Parathyroid adenoma (tissue), 2 donors: ENCODE data around the gene ADRB1.

Experiments
- H2AFZ ChIP-seq: fragments of 300-600 bp; sonication (generic); one replicate; pipeline ENCODE4 v1.7.0; 2017; ENCODE audit warnings: antibody characterized with exemption, mild to moderate bottlenecking
- H3K27ac ChIP-seq: fragments of 300-600 bp; sonication (generic); one replicate; pipeline ENCODE4 v1.7.0; 2017
- H3K27me3 ChIP-seq: fragments of 300-600 bp; sonication (generic); one replicate; pipeline ENCODE4 v1.7.0; 2017; ENCODE audit warnings: low read length; ENCODE audit not compliant: control insufficient read depth, insufficient read depth
- H3K36me3 ChIP-seq: fragments of 300-600 bp; sonication (generic); one replicate; pipeline ENCODE4 v1.7.0; 2017; ENCODE audit warnings: low read length; ENCODE audit not compliant: control insufficient read depth, insufficient read depth
- H3K4me1 ChIP-seq: fragments of 300-600 bp; sonication (generic); one replicate; pipeline ENCODE4 v1.7.0; 2017; ENCODE audit warnings: control low read depth
- H3K4me2 ChIP-seq: fragments of 300-600 bp; sonication (generic); one replicate; pipeline ENCODE4 v1.7.0; 2017; ENCODE audit warnings: low read length
- H3K4me3 ChIP-seq: fragments of 300-600 bp; sonication (generic); one replicate; pipeline ENCODE4 v1.7.0; 2017; ENCODE audit warnings: low read depth, low read length
- H3K79me2 ChIP-seq: fragments of 300-600 bp; sonication (generic); one replicate; pipeline ENCODE4 v1.7.0; 2017; ENCODE audit warnings: control low read depth
- H3K9ac ChIP-seq: fragments of 300-600 bp; sonication (generic); one replicate; pipeline ENCODE4 v1.7.0; 2017; ENCODE audit warnings: mild to moderate bottlenecking
- H3K9me3 ChIP-seq: fragments of 300-600 bp; sonication (generic); one replicate; pipeline ENCODE4 v1.7.0; 2017; ENCODE audit warnings: low read length; ENCODE audit not compliant: control insufficient read depth
- TF ChIP-seq, protein P1 (sequence below): fragments of 300-600 bp; sonication (generic); IDR thresholded peaks from one replicate; pipeline ENCODE4 v1.7.0; 2017; ENCODE audit warnings: antibody characterized with exemption, mild to moderate bottlenecking
- donor health status: primary hyperparathyroidism.

Gene ADRB1

DNA sequence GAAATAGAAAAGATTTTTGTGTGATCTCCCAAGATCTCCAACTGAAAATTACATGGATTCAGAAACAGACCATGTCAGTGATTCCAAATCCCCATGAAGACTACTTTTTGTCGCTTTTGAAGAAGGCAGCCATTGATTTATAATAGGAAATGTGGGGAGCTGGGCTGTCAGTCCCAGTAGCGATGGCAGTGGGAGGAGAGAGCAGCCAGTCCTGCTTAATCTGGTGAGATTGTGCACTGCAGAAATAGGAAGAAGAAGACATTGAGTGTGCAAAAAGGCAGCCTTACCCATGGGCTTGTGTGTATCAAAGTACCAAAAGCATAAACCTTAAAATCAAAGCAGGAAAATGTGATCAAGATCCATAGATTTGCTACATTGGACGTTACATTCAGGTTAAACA lies 4.8 kb downstream of the ADRB1 start:
- Histone ChIP-seq H3K27ac (no peak overlapping the region), H3K4me1 (no peaks in the 10 kb centered on the region), H3K27me3 (no peaks in the 10 kb centered on the region), H3K4me3 (no peak overlapping the region), H3K4me2 (no peak overlapping the region), H3K36me3 (no peaks in the 10 kb centered on the region), H3K9me3 (no peaks in the 10 kb centered on the region), H2AFZ (no peak overlapping the region), H3K79me2 (no peaks in the 10 kb centered on the region), H3K9ac (no peak overlapping the region)
- TF ChIP-seq, protein P1, sequence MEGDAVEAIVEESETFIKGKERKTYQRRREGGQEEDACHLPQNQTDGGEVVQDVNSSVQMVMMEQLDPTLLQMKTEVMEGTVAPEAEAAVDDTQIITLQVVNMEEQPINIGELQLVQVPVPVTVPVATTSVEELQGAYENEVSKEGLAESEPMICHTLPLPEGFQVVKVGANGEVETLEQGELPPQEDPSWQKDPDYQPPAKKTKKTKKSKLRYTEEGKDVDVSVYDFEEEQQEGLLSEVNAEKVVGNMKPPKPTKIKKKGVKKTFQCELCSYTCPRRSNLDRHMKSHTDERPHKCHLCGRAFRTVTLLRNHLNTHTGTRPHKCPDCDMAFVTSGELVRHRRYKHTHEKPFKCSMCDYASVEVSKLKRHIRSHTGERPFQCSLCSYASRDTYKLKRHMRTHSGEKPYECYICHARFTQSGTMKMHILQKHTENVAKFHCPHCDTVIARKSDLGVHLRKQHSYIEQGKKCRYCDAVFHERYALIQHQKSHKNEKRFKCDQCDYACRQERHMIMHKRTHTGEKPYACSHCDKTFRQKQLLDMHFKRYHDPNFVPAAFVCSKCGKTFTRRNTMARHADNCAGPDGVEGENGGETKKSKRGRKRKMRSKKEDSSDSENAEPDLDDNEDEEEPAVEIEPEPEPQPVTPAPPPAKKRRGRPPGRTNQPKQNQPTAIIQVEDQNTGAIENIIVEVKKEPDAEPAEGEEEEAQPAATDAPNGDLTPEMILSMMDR, result no peak

DNA sequence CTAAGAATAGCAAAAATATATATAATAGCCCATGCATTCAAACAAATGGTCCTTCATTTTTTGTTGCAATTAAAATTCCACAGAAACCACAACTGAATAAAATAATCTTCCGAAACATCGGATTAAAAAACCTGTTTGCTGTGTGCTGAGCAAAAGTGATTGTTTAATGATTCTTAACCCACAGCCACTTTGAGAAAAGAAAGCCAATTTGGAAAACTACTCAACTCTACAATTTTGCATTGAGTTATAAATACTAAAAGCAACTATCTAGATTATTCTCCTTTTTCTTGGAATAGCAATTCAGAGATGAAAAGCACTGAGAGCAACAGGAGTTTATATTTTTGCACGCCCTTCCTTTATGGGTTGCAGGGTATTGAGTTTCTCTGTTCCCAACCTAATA lies 8.0 kb downstream of the ADRB1 start:
- H3K27me3 ChIP-seq, result no peaks in the 10 kb centered on the region
- H2AFZ ChIP-seq, result no peak overlapping the region
- H3K36me3 ChIP-seq, result no peaks in the 10 kb centered on the region
- no peak overlapping the region for H3K4me2 ChIP-seq
- TF ChIP-seq, protein P1, result no peak
- no peaks in the 10 kb centered on the region for H3K9me3 ChIP-seq
- H3K4me1 ChIP-seq, result no peaks in the 10 kb centered on the region
- H3K9ac ChIP-seq, result no peak overlapping the region
- H3K79me2 ChIP-seq, result no peaks in the 10 kb centered on the region
- H3K4me3 ChIP-seq, result no peak overlapping the region
- no peak overlapping the region for H3K27ac ChIP-seq

DNA sequence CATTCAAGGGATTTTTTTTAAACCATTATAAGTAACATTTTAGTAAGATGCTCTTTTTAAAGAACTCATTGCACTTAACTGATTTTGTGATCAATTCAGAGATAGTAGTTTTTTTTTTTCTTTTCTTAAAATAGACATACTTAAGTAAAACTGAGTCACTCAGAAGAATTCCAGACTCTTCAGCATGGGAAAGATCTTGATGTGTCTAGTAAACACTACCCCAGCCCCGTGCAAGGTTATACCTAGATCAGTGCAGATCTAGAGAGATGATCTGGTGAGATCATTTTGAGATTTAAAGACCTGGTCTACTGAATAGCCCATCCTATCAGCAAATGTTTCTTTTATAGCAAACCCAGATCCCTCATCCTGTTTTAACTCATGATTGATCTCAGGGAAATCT lies 8.6 kb downstream of the ADRB1 start:
- Histone ChIP-seq H3K4me1 (no peaks in the 10 kb centered on the region), H3K9me3 (no peaks in the 10 kb centered on the region), H2AFZ (no peak overlapping the region), H3K79me2 (no peaks in the 10 kb centered on the region), H3K4me3 (no peak overlapping the region), H3K36me3 (no peaks in the 10 kb centered on the region), H3K27me3 (no peaks in the 10 kb centered on the region), H3K9ac (no peak overlapping the region), H3K27ac (no peak overlapping the region), H3K4me2 (no peak overlapping the region)
- TF ChIP-seq, protein P1, result no peak

DNA sequence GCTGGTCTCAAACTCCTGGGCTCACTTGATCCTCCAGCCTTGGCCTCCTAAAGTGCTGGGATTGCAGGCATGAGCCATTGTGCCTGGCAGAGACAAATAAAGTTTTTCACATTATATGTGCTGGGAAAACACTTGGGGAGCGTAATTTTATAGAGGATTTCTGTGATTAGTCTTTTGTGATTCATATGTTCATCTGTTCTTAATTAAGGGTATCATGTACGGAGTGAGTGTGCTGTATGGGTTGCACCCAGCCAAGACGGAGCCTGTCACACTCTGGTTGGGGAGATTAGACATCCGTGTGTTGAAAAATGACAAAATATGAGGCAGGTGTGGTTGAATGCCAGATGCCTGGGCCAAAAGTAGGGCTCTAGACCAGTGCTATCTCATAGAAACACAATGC lies 10.3 kb downstream of the ADRB1 start:
- Histone ChIP-seq H3K4me1 (no peaks in the 10 kb centered on the region), H3K4me2 (no peak overlapping the region), H3K79me2 (no peaks in the 10 kb centered on the region), H3K9me3 (no peaks in the 10 kb centered on the region), H2AFZ (no peak overlapping the region), H3K27me3 (no peaks in the 10 kb centered on the region), H3K27ac (no peak overlapping the region), H3K4me3 (no peak overlapping the region), H3K36me3 (no peaks in the 10 kb centered on the region), H3K9ac (no peak overlapping the region)
- TF ChIP-seq, protein P1, result no peak

DNA sequence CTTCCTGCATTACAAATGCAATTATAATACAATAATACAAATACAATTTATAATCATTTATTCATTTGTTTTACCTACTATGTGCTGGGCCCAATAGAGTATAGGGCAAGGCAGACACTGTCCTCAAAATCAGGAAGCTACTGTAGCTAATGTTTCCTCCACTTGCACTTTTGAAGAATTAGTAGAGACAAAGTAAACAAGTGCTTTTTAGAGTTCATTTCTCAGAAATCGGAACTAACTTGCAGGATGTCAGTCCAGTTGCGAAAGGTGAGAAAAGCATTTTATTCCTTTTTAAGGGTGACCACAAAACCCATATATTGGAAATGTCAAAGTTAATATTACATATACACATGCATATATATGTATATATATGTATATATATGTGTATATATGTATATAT lies 14.2 kb downstream of the ADRB1 start:
- H3K4me1 ChIP-seq, result no peaks in the 10 kb centered on the region
- TF ChIP-seq, protein P1, result no peak
- H3K9ac ChIP-seq, result no peak overlapping the region
- H3K36me3 ChIP-seq, result no peaks in the 10 kb centered on the region
- no peaks in the 10 kb centered on the region for H3K79me2 ChIP-seq
- no peak overlapping the region for H2AFZ ChIP-seq
- H3K4me3 ChIP-seq, result no peak overlapping the region
- no peaks in the 10 kb centered on the region for H3K27me3 ChIP-seq
- H3K27ac ChIP-seq, result no peak overlapping the region
- no peak overlapping the region for H3K4me2 ChIP-seq
- no peaks in the 10 kb centered on the region for H3K9me3 ChIP-seq
